Measurements from ENCODE around the gene PDE4B.
"Not testable (repeated sequence)": the region's sequence is repeated elsewhere in the genome, so short reads cannot be mapped to it uniquely, and the experiment has no call there.

Gene PDE4B

GRCh38 chr1:66069976-66070876 lies 277.5 kb downstream of the PDE4B start:
- no peak for DNase-seq

- DNase-seq = no peak
Measured at GRCh38 chr1:66073388-66073787, 280.7 kb downstream of the PDE4B start.

- no peak for DNase-seq
Measured at GRCh38 chr1:66074147-66074546, 281.5 kb downstream of the PDE4B start.

- DNase-seq = no peak
Measured at GRCh38 chr1:66078412-66078811, 285.7 kb downstream of the PDE4B start.

DNA sequence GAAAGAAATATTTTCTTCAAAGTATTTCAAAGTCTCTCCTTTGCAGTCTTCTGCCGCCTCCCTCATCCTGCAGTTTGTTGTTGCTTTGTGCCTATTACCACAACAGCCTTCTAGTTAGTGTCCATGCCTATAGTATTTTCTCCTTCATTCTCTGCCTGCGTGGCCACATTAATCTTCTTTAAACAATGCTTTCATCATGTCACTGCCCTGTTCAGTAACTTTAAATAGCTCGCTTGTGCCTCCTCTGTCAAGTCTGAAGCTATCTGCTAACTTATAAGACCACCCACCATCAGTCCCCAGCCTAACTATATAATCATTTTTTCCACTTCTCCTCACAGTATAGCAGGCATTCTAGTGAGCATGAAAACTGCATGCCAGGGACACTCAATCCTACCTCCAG lies 290.3 kb downstream of the PDE4B start:
- no peak for DNase-seq

DNA sequence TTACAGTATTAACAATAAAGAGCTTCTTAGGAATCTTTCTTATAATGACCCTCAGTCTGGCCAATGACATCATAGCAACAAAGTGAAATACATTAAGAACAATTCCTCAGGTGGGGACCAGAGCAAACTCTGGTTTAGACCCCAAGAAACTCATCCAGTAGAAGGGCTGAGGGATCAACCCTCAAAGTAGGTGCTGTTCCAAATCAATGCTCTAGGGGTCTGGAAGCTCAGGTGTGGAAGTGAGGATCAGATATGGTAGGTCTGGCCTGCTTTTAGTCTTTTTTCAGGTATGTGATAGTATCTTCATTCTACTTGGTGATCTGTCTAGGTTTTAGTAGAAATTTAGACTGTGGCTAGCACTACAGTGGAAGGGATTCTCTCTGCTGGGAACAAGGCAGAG lies 291.7 kb downstream of the PDE4B start:
- DNase-seq = no peak

DNA sequence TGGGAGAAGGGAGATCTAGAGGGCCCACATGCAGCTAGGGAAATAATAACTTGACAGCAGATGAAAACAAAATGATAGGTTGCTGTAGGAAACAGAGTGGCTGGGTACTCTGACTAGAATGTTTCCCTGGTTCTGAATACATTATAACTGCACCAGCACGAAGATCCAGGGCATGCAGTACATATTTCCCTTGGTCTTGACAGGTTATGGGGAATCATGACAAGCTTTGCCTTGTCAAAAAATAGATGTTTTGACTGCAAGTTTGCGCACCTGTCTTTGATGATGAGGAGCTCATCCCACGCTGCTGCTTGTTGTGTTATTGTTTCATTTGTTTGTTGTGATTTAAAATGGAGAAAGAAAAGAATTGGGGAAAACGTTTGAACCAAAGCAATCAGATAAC lies 292.9 kb downstream of the PDE4B start:
- DNase-seq = no peak

DNA sequence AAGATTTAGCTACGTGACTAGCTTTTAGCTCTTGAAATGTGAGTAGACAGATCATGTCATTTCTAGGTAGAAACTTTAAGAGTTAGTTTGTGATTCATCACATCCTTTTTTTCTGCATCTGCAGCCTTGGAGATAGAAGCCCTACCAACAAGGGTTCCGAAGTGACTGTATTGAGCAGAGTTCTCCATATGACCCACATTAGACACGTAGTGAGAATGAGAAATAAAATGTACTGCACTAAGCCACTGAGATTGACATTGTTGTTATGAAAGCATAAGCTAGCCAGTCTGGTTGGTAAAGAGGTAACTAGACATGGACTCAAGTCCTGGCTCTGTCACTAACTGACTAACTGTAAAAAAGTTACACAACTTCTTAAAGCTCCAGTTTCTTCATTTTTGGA lies 296.1 kb downstream of the PDE4B start:
- DNase-seq = no peak

DNA sequence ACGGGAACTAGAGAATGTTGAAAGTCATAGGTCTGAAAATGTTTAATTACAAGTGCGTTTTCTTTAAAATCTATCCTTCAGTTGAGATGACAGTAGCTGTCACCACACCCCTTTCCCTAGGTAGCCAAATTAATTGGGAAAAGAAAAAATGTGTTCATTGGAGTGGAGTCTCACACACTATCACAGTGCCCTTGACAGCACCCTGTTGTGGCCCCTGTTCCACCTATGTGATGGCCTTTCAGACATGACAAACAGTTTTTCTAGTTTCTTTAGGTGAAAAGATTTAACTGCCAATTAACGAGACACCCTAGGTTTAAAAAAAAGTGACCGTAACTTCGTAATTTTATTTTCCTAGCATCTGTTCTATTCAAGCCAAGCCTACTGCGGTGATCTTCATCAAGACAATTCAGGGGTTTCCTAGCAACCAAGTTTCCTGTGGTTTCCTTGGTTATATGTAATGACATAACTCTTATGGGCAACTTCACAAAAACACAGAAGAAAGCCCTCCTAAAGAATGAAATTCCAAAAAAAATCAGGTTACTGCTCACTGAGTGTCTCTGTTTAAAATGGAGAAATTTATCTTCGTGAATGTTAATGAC lies 298.3 kb downstream of the PDE4B start:
- no peak for DNase-seq

DNA sequence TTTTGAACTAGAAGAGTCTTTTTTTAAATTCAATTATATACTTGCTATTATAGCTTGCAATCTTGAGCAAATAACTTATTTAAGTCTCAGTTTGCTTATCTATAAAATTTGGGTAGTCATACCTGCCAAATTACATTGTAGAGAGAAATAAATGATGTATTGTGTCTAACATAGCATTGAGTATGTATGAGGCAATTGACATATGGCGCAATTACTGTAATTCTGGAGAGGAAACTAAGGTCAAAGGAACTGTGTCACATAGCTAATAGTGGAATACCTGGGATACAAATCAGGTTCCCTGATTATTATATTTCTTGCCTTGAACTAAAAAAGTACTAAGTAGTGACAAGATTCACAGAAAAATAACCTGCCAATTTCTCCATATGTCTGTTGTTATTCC lies 302.5 kb downstream of the PDE4B start:
- no peak for DNase-seq

DNA sequence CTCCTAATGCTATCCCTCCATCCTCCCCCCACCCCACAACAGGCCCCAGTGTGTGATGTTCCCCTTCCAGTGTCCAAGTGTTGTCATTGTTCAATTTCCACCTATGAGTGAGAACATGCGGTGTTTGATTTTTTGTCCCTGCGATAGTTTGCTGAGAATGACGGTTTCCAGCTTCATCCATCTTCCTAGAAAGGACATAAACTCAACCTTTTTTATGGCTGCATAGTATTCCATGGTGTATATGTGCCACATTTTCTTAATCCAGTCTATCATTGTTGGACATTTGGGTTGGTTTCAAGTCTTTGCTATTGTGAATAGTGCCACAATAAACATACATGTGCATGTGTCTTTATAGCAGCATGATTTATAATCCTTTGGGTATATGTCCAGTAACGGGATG lies 308.3 kb downstream of the PDE4B start:
- DNase-seq = not testable (repeated sequence)

DNA sequence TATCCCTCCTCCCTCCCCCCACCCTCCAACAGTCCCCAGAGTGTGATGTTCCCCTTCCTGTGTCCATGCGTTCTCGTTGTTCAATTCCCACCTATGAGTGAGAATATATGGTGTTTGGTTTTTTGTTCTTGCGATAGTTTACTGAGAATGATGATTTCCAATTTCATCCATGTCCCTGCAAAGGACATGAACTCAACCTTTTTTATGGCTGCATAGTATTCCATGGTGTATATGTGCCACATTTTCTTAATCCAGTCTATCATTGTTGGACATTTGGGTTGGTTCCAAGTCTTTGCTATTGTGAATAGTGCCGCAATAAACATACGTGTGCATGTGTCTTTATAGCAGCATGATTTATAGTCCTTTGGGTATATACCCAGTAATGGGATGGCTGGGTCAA lies 311.4 kb downstream of the PDE4B start:
- not testable (repeated sequence) for DNase-seq

GRCh38 chr1:66108624-66109023 lies 315.9 kb downstream of the PDE4B start:
- no peak for DNase-seq

DNA sequence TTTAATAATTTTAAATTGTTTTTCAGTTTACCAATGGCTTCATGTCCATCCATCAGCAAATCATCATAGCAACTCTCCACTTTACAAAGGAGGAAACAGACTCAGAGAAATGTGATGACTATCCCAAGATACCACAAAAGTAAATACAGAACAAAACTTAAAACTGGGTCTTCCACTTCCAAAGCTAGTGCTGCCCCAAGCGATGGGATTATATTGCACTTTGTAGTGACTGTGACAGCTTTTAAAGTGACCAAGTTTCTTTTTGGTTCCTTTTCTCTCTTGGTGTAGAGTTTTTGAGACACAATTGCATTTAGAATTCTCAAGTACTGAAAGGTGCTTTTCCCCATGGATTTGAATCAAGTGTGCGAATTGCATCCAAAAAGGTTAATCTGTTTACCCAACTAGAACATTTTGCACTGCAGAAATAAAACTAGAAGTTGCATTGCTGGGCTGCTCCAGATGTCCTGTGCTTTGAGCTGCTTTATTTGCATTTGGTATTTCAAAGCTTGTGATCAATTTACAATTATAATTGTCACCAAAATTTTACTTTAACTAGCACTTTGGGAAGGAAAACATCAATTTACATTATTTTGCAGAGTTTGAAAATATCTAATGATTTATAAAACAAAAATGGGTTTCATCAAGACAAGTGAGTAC lies 320.2 kb downstream of the PDE4B start:
- DNase-seq = no peak

- DNase-seq = no peak
Measured at GRCh38 chr1:66119148-66119547, 326.5 kb downstream of the PDE4B start.

- no peak for DNase-seq
Measured at GRCh38 chr1:66124670-66125069, 332.0 kb downstream of the PDE4B start.

DNA sequence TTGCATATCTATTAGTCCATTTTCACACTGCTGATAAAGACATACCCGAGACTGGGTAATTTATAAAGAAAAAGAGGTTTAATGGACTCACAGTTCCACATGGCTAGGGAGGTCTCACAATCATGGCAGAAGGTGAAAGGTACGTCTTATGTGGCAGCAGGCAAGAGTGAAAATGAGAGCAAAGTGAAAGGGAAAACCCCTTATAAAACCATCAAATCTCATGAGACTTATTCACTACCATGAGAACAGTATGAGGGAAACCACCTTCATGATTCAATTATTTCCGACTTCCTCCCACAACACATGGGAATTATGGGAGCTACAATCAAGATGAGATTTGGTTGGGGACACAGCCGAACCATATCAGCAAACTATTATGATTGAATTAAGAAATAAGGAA lies 335.9 kb downstream of the PDE4B start:
- not testable (repeated sequence) for DNase-seq

DNA sequence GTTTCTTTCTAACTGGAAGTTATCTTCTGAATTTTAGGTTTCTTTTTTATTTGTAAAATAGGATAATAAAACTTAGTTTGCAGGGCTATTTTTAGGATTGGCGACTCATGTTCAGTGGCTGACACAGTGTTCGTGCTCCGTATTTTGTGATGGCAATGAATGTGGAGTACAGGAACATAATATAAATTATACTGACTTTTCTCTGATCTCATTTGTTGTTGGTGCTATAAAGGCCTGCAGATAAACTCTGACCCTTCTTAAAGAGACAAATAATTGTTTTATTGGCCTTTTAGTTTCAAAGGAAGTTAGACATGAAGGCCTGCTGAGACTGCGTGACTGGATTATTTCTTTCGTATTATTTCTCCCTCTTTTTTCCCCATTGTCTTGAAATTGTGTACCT lies 339.6 kb downstream of the PDE4B start:
- no peak for DNase-seq

DNA sequence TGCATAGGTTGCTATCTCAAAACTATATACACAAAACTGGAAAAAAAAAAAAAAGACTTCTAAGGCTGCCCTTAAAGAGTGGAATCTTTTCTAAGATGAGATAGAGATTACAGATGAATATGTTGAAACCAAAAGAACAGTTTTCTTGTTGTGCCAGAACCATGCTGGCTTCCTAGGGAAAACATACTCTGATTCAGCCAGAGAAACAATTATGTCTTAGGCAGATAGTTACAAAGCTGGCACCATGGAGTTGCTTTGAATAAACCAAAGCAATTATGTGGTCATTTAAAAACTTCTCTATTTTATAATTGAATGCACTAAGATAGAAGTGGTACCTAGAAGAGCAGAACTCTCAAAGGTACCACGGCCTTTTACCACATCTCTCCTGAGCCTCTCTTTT lies 341.3 kb downstream of the PDE4B start:
- DNase-seq = no peak

DNA sequence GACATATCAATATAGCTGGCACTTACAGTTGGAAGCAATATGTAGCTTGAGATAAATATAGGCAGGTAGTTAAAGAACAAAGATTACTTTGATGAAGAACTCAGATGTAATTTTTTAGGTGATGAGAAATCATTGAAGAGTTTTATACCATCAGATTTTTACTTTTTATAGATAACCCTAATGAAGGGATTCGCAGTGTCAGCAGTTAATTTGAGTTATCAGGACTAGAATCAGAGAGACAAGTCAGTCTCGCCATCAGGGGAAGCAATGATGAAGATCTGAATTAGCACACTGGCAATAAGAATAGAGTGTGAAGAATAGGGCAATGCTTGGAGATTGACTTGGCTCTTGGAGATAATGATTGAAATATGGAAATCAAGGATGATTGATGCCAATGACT lies 342.5 kb downstream of the PDE4B start:
- no peak for DNase-seq

DNA sequence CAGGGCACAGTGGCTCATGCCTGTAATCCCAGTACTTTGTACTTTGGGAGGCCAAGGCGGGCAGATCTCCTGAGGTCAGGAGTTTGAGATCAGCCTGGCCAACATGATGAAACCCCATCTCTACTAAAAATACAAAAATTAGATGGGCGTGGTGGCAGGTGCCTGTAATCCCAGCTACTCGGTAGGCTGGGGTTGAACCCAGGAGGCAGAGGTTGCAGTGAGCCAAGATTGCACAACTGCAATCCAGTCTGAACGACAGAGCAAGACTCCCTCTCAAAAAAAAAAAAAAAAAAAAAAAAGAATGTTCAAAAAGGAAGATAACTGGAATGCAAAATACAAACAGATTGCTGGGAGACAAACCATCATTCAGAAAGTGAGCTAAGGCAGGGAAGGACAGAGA lies 343.7 kb downstream of the PDE4B start:
- not testable (repeated sequence) for DNase-seq

- DNase-seq = no peak
Measured at GRCh38 chr1:66137235-66137634, 344.5 kb downstream of the PDE4B start.

DNA sequence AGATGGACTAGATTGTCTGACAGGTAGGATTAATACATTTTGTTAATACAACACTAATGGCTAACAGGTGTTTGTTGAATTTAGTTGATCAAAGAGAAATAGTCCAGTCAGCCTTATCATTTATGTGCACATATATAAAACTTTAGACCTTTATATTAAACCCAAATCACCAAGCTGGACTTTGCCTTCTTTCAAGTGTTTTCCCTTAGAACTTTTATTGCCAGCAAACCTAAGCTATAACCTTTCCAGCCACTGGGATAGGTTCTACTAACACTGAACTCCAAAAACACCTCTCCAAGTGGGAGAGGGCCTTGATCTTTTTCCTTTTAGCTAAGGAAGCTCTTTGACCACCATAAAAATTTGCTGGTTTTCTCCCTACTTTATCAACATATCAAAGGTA lies 345.9 kb downstream of the PDE4B start:
- DNase-seq = no peak

DNA sequence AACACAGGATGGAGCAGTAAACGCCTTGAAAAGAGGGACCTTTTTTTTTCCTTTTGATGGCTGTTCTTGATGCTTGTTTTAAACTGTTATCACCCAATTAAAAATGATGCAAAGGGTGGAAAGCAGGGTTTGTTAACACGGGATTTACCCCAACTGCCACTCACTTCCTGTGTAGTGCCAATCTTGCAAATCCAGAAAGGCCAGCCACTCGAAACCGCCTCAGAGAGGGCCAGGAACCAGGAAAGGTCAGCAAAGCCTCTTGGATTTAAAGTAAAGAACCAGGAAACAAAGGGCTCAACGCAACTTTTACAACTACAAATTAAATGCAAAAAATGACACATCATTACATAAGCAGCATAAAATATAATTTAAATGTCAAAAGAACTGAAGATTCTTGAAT lies 347.4 kb downstream of the PDE4B start:
- DNase-seq = no peak
